SK-N-SH (cell line): ENCODE data around the gene CACFD1. TPM values are rescaled to one million over a fixed set of nuclear protein-coding genes. Genes with fewer than 3 reads are reported as not detected.
A peak's percentile ranks its signal among the peaks of the same experiment; 100 is the strongest.

Experiments used
- CTCF ChIA-PET: fragments of 300-600, 350-600 bp; formaldehyde crosslinking; extraction: SDS; loops from one replicate; lab custom pipeline; 2021; lab: Yijun Ruan, JAX
- POLR2A ChIA-PET: fragments of 350-600 bp; sonication (Branson Sonifier 250); formaldehyde crosslinking; extraction: SDS; loops from one replicate; lab custom pipeline; 2020; ENCODE audit warnings: antibody characterized with exemption, inconsistent platforms; lab: Yijun Ruan, JAX
- DNase-seq: peaks from one replicate; pipeline ENCODE4 v3.0.0; 2012
- H2AFZ ChIP-seq: fragments of 200-600 bp; sonication (generic); 2 replicates; pipeline ENCODE4 v1.8.1; 2016; ENCODE audit warnings: antibody characterized with exemption, mild to moderate bottlenecking, low read depth
- H3F3A ChIP-seq: fragments of 200-600 bp; sonication (generic); replicated peaks from 2 replicates; pipeline ENCODE3; 2016; ENCODE audit warnings: antibody characterized with exemption, mild to moderate bottlenecking; ENCODE audit not compliant: insufficient read depth
- H3K27ac ChIP-seq, 2 experiments: fragments of 200-500 bp in 1 of 2; fragments of 200-600 bp in 1 of 2; sonication (Bioruptor generic) in 1 of 2; sonication (generic), shearing (Covaris generic) in 1 of 2; 2 replicates each; pipeline versions ENCODE4 v1.5.1 to v1.6.1; 2014 to 2016; ENCODE audit warnings: low read depth in 2 of 2, inconsistent platforms in 1 of 2, low read length in 1 of 2, mild to moderate bottlenecking in 1 of 2, mixed read lengths in 1 of 2
- H3K27me3 ChIP-seq: fragments of 200-600 bp; sonication (generic), shearing (Covaris generic); 2 replicates; pipeline ENCODE4 v1.6.1; 2016; ENCODE audit warnings: mixed run types; ENCODE audit not compliant: insufficient read depth
- H3K36me3 ChIP-seq, 2 experiments: fragments of 200-500 bp in 1 of 2; fragments of 200-600 bp in 1 of 2; sonication (Bioruptor generic) in 1 of 2; sonication (generic) in 1 of 2; replicated peaks in 1 of 2; 2 replicates each; pipeline versions ENCODE3 to v1.5.1; 2014 to 2016; ENCODE audit warnings: low read length in 1 of 2, mild to moderate bottlenecking in 1 of 2; ENCODE audit not compliant: insufficient read depth in 2 of 2, control insufficient read depth in 1 of 2
- H3K4me1 ChIP-seq, 2 experiments: fragments of 200-500 bp in 1 of 2; fragments of 200-600 bp in 1 of 2; sonication (Bioruptor generic) in 1 of 2; sonication (generic), shearing (Covaris generic) in 1 of 2; 2 replicates each; pipeline versions ENCODE4 v1.5.1 to v1.6.1; 2014 to 2016; ENCODE audit warnings: low read depth in 1 of 2, low read length in 1 of 2, mixed run types in 1 of 2; ENCODE audit not compliant: insufficient read depth in 2 of 2, control insufficient read depth in 1 of 2
- H3K4me2 ChIP-seq: fragments of 200-600 bp; sonication (generic), shearing (Covaris generic); 2 replicates; pipeline ENCODE4 v1.6.1; 2017; ENCODE audit warnings: mixed run types
- H3K4me3 ChIP-seq, 2 experiments: fragments of 200-500 bp in 1 of 2; fragments of 200-600 bp in 1 of 2; sonication (Bioruptor generic) in 1 of 2; sonication (generic), shearing (Covaris generic) in 1 of 2; 2 replicates each; pipeline versions ENCODE4 v1.5.1 to v1.8.1; 2014 to 2016; ENCODE audit warnings: low read depth in 2 of 2, inconsistent platforms in 1 of 2, low read length in 1 of 2, mild to moderate bottlenecking in 1 of 2, mixed read lengths in 1 of 2, moderate library complexity in 1 of 2
- H3K79me2 ChIP-seq: fragments of 200-600 bp; sonication (generic); 2 replicates; pipeline ENCODE4 v1.8.1; 2017; ENCODE audit warnings: mild to moderate bottlenecking; ENCODE audit not compliant: insufficient read depth
- H3K9ac ChIP-seq: fragments of 200-600 bp; sonication (generic); 2 replicates; pipeline ENCODE4 v1.6.1; 2017; ENCODE audit warnings: mixed run types
- H3K9me2 ChIP-seq: fragments of 200-600 bp; sonication (generic); 2 replicates; pipeline ENCODE4 v1.6.1; 2017; ENCODE audit warnings: mixed run types
- H3K9me3 ChIP-seq: fragments of 200-600 bp; sonication (generic); 2 replicates; pipeline ENCODE4 v1.6.1; 2017; ENCODE audit warnings: mixed run types, mild to moderate bottlenecking, moderate library complexity
- H4K20me1 ChIP-seq: fragments of 200-600 bp; sonication (generic); 2 replicates; pipeline ENCODE4 v1.6.1; 2017; ENCODE audit warnings: mild to moderate bottlenecking, mixed run types; ENCODE audit not compliant: insufficient read depth
- CHD2 ChIP-seq: fragments of 150-350 bp; IDR thresholded peaks from 2 replicates; pipeline ENCODE4 v1.6.1; 2018; ENCODE audit warnings: low read length; ENCODE audit not compliant: partially characterized antibody
- FOSL2 ChIP-seq: IDR thresholded peaks from 2 replicates; pipeline ENCODE4 v1.4.0; 2012; ENCODE audit warnings: low read depth, mild to moderate bottlenecking, moderate library complexity, borderline replicate concordance
- FOXM1 ChIP-seq: IDR thresholded peaks from 2 replicates; pipeline ENCODE4 v1.4.0; 2012; ENCODE audit warnings: low read depth, mild to moderate bottlenecking
- GABPA ChIP-seq: IDR thresholded peaks from 2 replicates; pipeline ENCODE4 v1.4.0; 2012; ENCODE audit warnings: low read depth, mild to moderate bottlenecking
- JUND ChIP-seq: IDR thresholded peaks from 2 replicates; pipeline ENCODE4 v1.4.0; 2012
- MEF2A ChIP-seq: IDR thresholded peaks from 2 replicates; pipeline ENCODE4 v1.4.0; 2012; ENCODE audit warnings: low read depth, borderline replicate concordance
- MXI1 ChIP-seq: IDR thresholded peaks from 2 replicates; pipeline ENCODE4 v1.6.1; 2012; ENCODE audit warnings: mild to moderate bottlenecking, low read depth, low read length, improper control_type of control experiment
- NFIC ChIP-seq: IDR thresholded peaks from 2 replicates; pipeline ENCODE4 v1.4.0; 2012; ENCODE audit warnings: borderline replicate concordance
- PBX3 ChIP-seq: IDR thresholded peaks from 2 replicates; pipeline ENCODE4; 2012
- POLR2AphosphoS5 ChIP-seq: IDR thresholded peaks from 2 replicates; pipeline ENCODE4 v1.6.1; 2012; ENCODE audit warnings: low read depth, low read length
- SIN3A ChIP-seq: IDR thresholded peaks from 2 replicates; pipeline ENCODE4 v1.6.1; 2012; ENCODE audit warnings: low read depth, mild to moderate bottlenecking, low read length, moderate library complexity, borderline replicate concordance
- TAF1 ChIP-seq: IDR thresholded peaks from 2 replicates; pipeline ENCODE4 v1.6.1; 2012; ENCODE audit warnings: low read depth, mild to moderate bottlenecking, low read length, moderate library complexity, borderline replicate concordance
- YY1 ChIP-seq: IDR thresholded peaks from 2 replicates; pipeline ENCODE4 v1.4.0; 2012; ENCODE audit warnings: low read depth, mild to moderate bottlenecking
- WGBS: methylation state at CpG from one replicate; pipeline ENCODE4 v1.1.6; 2017; ENCODE audit warnings: low lambda C conversion rate; 5-methylcytosine and 5-hydroxymethylcytosine counted together
- polyA plus RNA-seq, 3 experiments: library from polyadenylated mRNA; depleted of rRNA; stranded (reverse); fragments of >200 nt; gene quantifications; 2 replicates each; pipeline ENCODE4 v1.2.3, GENCODE V29; 2012
- TF ChIP-seq, protein P1 (sequence below): fragments of 200-600 bp; sonication (generic); IDR thresholded peaks from 2 replicates; pipeline ENCODE4 v1.6.1; 2017; ENCODE audit warnings: antibody characterized with exemption, mild to moderate bottlenecking, moderate library complexity
- TF ChIP-seq, protein P2 (sequence below): IDR thresholded peaks from 2 replicates; pipeline ENCODE4 v1.4.0; 2012; ENCODE audit warnings: low read depth

Gene CACFD1
- polyA plus RNA-seq, 1 of the 3 experiments (the other 2 are of a cell fraction) = 16.8 TPM

DNA sequence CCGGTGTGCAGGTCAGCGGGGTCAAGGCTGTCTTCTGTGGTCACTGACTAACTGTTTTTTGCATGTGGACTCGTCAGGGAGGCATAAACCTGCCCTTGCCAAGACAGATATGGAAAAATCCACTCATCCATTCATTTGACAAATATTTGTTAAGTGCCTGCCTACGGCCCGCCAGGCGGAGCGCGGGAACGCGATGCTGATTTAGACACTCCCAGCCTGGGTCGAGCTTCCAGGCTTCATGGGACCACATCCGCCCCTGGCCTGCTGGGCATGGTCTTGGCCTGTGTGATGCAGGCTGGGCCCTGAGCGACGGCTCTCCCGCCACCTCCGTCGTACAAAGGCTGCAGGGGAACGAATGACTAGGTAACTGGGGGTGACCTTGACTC is 46.9 kb downstream of the CACFD1 start:
- 61% methylated on average over 12 of the region's 18 CpGs for WGBS
- Histone ChIP-seq H3F3A (no peaks in the 10 kb centered on the region), H3K9me2 (no peaks in the 10 kb centered on the region), H3K79me2 (no peaks in the 10 kb centered on the region), H3K4me1 (peaks cover 0 to 44% of the 10 kb centered on the region in 2 experiments; a peak in 1 of 4 replicates), H2AFZ (no peak overlapping the region), H3K36me3 (no peaks in the 10 kb centered on the region), H3K27me3 (no peaks in the 10 kb centered on the region), H3K9me3 (no peaks in the 10 kb centered on the region), H3K4me2 (no peak overlapping the region), H3K27ac (peak overlapping the region in 1 of 2 experiments; percentile 91; a peak in 2 of 4 replicates), H3K9ac (no peak overlapping the region), H3K4me3 (no peak overlapping the region), H4K20me1 (no peaks in the 10 kb centered on the region)
- POLR2A ChIA-PET = interaction anchor here (1.0 to 1.9 kb wide), 4 partner anchors 8 to 127 kb away, joined by 3 to 8 read pairs (median 6); partner anchors contain the start of gene ADAMTSL2
- TF ChIP-seq MXI1 (no peak), NFIC (peak; percentile 47), JUND (no peak), YY1 (no peak), FOXM1 (no peak), GABPA (no peak), MEF2A (no peak)
- TF ChIP-seq, protein P1, sequence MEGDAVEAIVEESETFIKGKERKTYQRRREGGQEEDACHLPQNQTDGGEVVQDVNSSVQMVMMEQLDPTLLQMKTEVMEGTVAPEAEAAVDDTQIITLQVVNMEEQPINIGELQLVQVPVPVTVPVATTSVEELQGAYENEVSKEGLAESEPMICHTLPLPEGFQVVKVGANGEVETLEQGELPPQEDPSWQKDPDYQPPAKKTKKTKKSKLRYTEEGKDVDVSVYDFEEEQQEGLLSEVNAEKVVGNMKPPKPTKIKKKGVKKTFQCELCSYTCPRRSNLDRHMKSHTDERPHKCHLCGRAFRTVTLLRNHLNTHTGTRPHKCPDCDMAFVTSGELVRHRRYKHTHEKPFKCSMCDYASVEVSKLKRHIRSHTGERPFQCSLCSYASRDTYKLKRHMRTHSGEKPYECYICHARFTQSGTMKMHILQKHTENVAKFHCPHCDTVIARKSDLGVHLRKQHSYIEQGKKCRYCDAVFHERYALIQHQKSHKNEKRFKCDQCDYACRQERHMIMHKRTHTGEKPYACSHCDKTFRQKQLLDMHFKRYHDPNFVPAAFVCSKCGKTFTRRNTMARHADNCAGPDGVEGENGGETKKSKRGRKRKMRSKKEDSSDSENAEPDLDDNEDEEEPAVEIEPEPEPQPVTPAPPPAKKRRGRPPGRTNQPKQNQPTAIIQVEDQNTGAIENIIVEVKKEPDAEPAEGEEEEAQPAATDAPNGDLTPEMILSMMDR = no peak
- peak; percentile 50 for DNase-seq
- CTCF ChIA-PET = interaction anchor here (0.9 to 1.5 kb wide), 3 partner anchors 17 to 275 kb away, joined by 3 to 7 read pairs (median 5); no protein-coding TSS in a partner anchor

GRCh38 chr9:133507246-133507965 is 47.6 kb downstream of the CACFD1 start:
- Histone ChIP-seq H3K4me1 (peaks cover 0 to 49% of the 10 kb centered on the region in 2 experiments; a peak in 1 of 4 replicates), H3K4me3 (no peak overlapping the region), H3K9ac (no peak overlapping the region), H2AFZ (no peak overlapping the region), H4K20me1 (no peaks in the 10 kb centered on the region), H3K27me3 (no peaks in the 10 kb centered on the region), H3K9me3 (no peaks in the 10 kb centered on the region), H3F3A (peaks cover 4% of the 10 kb centered on the region), H3K27ac (no peak overlapping the region), H3K36me3 (no peaks in the 10 kb centered on the region), H3K9me2 (no peaks in the 10 kb centered on the region), H3K4me2 (no peak overlapping the region), H3K79me2 (no peaks in the 10 kb centered on the region)
- TF ChIP-seq PBX3 (no peak), SIN3A (no peak), FOSL2 (no peak), YY1 (no peak), POLR2AphosphoS5 (no peak), TAF1 (no peak), CHD2 (no peak), NFIC (no peak)
- TF ChIP-seq, protein P2, sequence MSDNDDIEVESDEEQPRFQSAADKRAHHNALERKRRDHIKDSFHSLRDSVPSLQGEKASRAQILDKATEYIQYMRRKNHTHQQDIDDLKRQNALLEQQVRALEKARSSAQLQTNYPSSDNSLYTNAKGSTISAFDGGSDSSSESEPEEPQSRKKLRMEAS = no peak
- no peak for DNase-seq
- CTCF ChIA-PET = interaction anchor here (0.9 to 1.0 kb wide), 2 partner anchors 26 to 275 kb away, joined by 3 read pairs; no protein-coding TSS in a partner anchor
- WGBS = 85% methylated on average over 24 of the region's 24 CpGs
- POLR2A ChIA-PET = no interaction called here
